ENCODE results near the gene MTHFD2L.

DNA sequence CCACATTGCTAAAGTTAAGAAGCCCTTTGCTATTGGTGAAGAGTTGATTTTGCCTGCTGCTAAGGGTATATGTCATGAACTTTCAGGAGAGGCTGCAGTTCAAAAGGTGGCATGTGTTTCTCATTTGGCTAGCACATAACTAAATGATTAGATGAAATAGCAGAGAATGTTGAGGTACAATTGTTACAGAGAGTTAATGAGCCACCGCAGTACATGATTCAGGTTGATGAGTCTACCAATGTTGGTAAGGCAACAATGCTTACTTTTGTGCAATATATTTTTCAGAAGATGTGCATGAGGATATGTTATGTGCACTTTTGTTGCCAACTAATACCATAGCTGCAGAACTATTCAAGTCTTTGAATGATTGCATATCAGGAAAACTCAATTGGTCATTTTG, 37.8 kb upstream of the MTHFD2L start:
- TF ChIP-seq, protein P1, sequence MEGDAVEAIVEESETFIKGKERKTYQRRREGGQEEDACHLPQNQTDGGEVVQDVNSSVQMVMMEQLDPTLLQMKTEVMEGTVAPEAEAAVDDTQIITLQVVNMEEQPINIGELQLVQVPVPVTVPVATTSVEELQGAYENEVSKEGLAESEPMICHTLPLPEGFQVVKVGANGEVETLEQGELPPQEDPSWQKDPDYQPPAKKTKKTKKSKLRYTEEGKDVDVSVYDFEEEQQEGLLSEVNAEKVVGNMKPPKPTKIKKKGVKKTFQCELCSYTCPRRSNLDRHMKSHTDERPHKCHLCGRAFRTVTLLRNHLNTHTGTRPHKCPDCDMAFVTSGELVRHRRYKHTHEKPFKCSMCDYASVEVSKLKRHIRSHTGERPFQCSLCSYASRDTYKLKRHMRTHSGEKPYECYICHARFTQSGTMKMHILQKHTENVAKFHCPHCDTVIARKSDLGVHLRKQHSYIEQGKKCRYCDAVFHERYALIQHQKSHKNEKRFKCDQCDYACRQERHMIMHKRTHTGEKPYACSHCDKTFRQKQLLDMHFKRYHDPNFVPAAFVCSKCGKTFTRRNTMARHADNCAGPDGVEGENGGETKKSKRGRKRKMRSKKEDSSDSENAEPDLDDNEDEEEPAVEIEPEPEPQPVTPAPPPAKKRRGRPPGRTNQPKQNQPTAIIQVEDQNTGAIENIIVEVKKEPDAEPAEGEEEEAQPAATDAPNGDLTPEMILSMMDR (IDR thresholded peaks at IDR 0.05): no peak
- TF ChIP-seq POLR2A (IDR thresholded peaks at IDR 0.05): no peak

All from body of pancreas (tissue), 4 donors.